D721Med (cell line): ENCODE measurements around the gene MVB12B.

ENCODE experiments used
- DNase-seq: peaks from one replicate; pipeline ENCODE4 v3.0.0; 2011; ENCODE audit warnings: low spot score; ENCODE audit not compliant: insufficient read length
- FAIRE-seq: peaks from 2 replicates; lab custom pipeline; 2011; peaks lifted over from hg19 to GRCh38; lab: Jason Lieb, UNC
- CTCF ChIP-seq: IDR thresholded peaks from 2 replicates; pipeline ENCODE4 v1.5.1; 2012; ENCODE audit warnings: mild to moderate bottlenecking, control low read depth; ENCODE audit not compliant: insufficient read depth; ENCODE audit errors: missing control alignments

Gene MVB12B

GRCh38 chr9:126435626-126436025 lies 109.0 kb downstream of the MVB12B start:
- FAIRE-seq (no peak), DNase-seq (no peak)
- no peak for TF ChIP-seq CTCF

GRCh38 chr9:126436545-126437267 lies 110.1 kb downstream of the MVB12B start:
- FAIRE-seq, result no peak
- TF ChIP-seq CTCF, result no peak
- DNase-seq, result no peak

GRCh38 chr9:126437268-126437666 lies 110.6 kb downstream of the MVB12B start:
- DNase-seq (no peak), FAIRE-seq (no peak)
- TF ChIP-seq CTCF, result no peak

GRCh38 chr9:126437701-126438100 lies 111.1 kb downstream of the MVB12B start:
- no peak for TF ChIP-seq CTCF
- DNase-seq, result no peak
- peak; percentile 11 for FAIRE-seq

- DNase-seq, result no peak
- no peak for FAIRE-seq
- no peak for TF ChIP-seq CTCF
These were observed 112.2 kb downstream of the MVB12B start for GRCh38 chr9:126438741-126439401.

- DNase-seq (no peak), FAIRE-seq (no peak)
- TF ChIP-seq CTCF, result no peak
These were observed 112.8 kb downstream of the MVB12B start for GRCh38 chr9:126439402-126439765.
